NB4 (cell line): ENCODE results near the gene CCHCR1.
"Not testable (repeated sequence)": the region's sequence is repeated elsewhere in the genome, so short reads cannot be mapped to it uniquely, and the experiment has no call there.

ENCODE experiments used
- DNase-seq: peaks from one replicate; pipeline ENCODE4 v3.0.0; 2010; ENCODE audit warnings: low read depth
- H3K4me3 ChIP-seq: one replicate; pipeline ENCODE4 v1.5.1; 2011; ENCODE audit warnings: mild to moderate bottlenecking, low read depth, low read length, moderate library complexity
- CTCF ChIP-seq: IDR thresholded peaks from one replicate; pipeline ENCODE4 v1.5.1; 2012; ENCODE audit warnings: low read depth, low read length
- MAX ChIP-seq: IDR thresholded peaks from 2 replicates; pipeline ENCODE4 v1.6.1; 2011; ENCODE audit warnings: low read depth, low read length
- MYC ChIP-seq: IDR thresholded peaks from 2 replicates; pipeline ENCODE4 v1.6.1; 2011; ENCODE audit warnings: low read depth, low read length
- POLR2A ChIP-seq: IDR thresholded peaks from 2 replicates; pipeline ENCODE4 v1.6.1; 2011; ENCODE audit warnings: mild to moderate bottlenecking; ENCODE audit not compliant: insufficient read length; ENCODE audit errors: extremely low read depth

CCHCR1 gene

GRCh38 chr6:31197559-31198305 is 40.1 kb upstream of the CCHCR1 start:
- H3K4me3 ChIP-seq = peak overlapping the region; percentile 88
- TF ChIP-seq CTCF = no peak
- peak; percentile 69 for TF ChIP-seq POLR2A
- DNase-seq = peak; percentile 96

- peak overlapping the region; percentile 88 for H3K4me3 ChIP-seq
- not testable (repeated sequence) for DNase-seq
Measured at GRCh38 chr6:31196251-31197022, 38.8 kb upstream of the CCHCR1 start.

DNA sequence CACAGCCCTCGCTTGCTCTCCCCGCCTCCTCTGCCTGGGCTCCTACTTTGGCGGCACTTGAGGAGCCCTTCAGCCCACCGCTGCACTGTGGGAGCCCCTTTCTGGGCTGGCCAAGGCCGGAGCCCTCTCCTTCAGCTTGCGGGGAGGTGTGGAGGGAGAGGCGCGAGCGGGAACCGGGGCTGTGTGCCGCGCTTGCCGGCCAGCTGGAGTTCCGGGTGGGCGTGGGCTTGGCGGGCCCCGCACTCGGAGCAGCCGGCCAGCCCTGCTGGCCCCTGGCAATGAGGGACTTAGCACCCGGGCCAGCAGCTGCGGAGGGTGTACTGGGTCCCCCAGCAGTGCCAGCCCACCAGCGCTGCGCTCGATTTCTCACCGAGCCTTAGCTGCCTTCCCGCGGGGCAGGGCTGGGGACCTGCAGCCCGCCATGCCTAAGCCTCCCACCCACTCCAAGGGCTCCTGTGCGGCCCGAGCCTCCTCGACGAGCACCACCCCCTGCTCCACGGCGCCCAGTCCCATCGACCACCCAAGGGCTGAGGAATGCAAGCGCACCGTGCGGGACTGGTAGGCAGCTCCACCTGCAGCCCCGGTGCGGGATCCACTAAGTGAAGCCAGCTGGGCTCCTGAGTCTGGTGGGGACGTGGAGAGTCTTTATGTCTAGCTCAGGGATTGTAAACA is 37.8 kb upstream of the CCHCR1 start:
- not testable (repeated sequence) for DNase-seq, H3K4me3 ChIP-seq

- TF ChIP-seq POLR2A (no peak), CTCF (no peak), MAX (no peak), MYC (no peak)
- no peak for DNase-seq
- H3K4me3 ChIP-seq = no peak overlapping the region
Measured at GRCh38 chr6:31194061-31194834, 36.6 kb upstream of the CCHCR1 start.

DNA sequence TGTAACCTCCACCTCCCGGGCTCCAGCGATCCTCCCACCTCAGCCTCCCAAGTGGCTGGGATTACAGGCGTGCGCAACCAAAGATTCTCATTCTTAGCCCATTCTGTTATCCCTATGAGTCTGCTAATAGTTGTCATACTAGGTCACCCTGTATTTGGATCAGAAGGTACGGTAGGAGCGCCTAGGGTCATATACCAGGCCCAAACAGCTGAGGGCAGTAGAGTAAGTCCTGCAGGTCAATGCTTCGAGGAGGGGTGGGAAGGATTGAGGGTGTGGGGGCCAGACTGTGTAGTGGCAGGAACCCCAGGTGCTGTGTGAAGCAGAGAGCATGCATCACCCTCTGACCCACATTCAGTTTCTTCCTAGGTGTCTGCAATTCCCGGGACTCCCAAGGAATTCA is 35.6 kb upstream of the CCHCR1 start:
- no peak for TF ChIP-seq MYC
- peak; percentile 13 for TF ChIP-seq CTCF
- no peak for DNase-seq
- no peak overlapping the region for H3K4me3 ChIP-seq

- DNase-seq = peak; percentile 73
- peak; percentile 56 for TF ChIP-seq CTCF
- H3K4me3 ChIP-seq = not testable (repeated sequence)
Measured at GRCh38 chr6:31192431-31193105, 35.0 kb upstream of the CCHCR1 start.

DNA sequence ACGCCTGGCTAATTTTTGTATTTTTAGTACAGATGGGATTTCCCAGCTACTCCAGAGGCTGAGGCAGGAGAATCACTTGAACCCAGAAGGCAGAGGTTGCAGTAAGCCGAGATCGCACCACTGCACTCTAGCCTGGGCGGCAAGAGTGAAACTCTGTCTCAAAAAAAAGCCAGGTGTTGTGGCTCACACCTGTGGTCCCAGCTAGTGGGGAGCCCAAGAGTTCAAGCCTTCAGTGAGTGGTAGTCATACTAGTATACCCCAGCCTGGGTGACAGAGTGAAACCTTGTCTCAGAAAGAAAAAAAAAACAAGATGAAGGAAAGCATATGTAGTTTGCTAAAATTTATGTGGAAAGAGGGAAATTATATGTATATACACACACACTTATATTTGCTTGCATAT is 32.9 kb upstream of the CCHCR1 start:
- TF ChIP-seq CTCF = no peak
- H3K4me3 ChIP-seq = no peak overlapping the region
- no peak for DNase-seq

DNA sequence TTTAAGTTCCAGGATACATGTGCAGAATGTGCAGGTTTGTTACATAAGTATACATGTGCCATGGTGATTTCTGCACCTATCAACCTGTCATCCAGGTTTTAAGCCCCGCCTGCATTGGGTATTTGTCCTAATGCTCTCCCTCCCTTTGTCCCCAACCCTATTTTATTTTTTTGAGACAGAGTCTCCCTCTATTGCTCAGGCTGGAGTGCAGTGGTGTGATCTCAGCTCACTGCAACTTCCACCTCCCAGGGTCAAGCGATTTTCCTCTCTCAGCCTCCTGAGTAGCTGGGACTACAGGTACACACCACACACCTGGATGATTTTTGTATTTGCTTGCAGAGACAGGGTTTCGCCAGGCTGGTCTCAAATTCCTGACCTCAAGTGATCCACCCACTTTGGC is 31.6 kb upstream of the CCHCR1 start:
- not testable (repeated sequence) for DNase-seq, H3K4me3 ChIP-seq
